Globus pallidus (tissue), 1 donor: Measurements from ENCODE around the gene ARAP1.
A peak's percentile ranks its signal among the peaks of the same experiment; 100 is the strongest.

ENCODE experiments used
- DNase-seq: peaks from one replicate; pipeline ENCODE4 v3.0.0-alpha.2; 2015; ENCODE audit warnings: low spot score

Gene ARAP1

GRCh38 chr11:72723508-72723907 is 28.7 kb downstream of the ARAP1 start:
- no peak for DNase-seq

DNA sequence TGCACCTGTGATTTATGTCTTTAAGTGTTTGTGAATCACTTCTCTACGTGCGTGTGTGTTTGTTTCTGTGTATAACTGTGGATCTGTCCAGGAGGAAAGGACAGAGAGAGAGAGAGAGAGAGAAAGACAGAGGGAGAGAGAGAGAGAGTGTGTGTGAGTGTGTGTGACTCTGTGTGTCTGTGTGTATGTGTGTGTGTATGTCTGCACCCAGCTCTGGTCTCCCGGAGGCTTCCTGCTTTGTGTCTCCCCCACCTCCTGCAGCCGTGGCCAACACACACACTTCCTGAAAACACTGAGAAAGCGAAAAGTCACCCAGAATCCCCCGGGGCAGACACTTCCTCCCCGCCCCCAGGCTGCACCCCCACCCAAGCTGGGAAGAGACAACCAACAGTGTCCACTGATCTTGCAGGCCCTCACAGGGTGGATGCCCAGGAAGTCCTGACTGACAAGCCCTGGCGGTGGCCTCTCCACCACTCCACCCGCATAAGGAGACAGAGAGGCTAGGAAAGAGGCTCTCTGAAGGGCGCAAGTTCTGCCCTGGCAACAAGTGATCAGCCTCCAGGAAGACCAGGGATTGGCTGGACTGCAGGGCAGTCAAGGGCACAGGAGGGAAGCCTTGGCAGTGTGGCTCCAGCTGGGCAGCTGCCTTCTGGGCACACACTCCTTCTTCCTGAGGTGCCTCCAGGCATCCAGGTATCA is 30.0 kb downstream of the ARAP1 start:
- DNase-seq: peak; percentile 84

GRCh38 chr11:72721689-72722049 is 30.5 kb downstream of the ARAP1 start:
- DNase-seq: no peak

DNA sequence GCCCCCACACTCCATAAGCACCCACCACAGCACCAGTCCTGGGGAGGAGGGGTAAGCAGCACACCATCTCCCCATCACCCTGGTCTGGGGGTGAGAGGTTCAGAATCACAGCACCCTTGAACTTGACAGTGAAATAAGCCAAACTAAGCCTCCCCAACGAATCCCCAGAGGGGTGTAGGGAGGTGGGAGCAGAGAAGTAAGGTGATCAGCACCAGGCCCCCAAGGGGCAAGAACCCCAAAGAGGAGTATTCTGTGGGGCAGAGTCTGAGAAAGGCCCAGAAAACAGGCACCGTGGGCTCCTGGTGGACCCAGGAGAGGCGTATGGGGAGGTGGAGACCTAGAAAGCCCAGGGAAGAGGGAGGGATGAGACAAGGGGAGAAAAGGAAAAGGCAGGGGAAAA is 30.9 kb downstream of the ARAP1 start:
- no peak for DNase-seq

GRCh38 chr11:72720784-72721183 is 31.4 kb downstream of the ARAP1 start:
- DNase-seq: no peak

- DNase-seq: peak; percentile 43
Observed at GRCh38 chr11:72720047-72720446, 32.2 kb downstream of the ARAP1 start.

- no peak for DNase-seq
Observed at GRCh38 chr11:72719551-72719950, 32.7 kb downstream of the ARAP1 start.

DNA sequence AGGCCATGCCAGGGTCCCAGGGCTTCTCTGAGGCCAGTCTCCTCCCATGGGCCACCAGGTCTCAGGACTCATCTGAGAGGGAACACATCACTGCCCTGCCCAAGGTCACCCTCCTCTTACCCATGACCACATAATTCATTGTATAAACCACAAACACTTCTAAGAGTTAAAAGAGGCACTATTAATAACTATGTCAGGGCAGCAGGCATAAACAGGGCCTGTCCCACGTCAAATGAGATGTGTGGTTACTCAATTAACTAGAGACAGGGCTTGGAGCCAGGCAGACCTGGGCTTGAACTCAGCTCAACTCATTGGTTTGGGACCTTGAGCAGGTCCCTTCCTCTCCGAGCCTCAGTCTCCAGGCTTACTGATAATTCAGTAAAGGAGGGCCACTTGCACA is 33.1 kb downstream of the ARAP1 start:
- DNase-seq: no peak

GRCh38 chr11:72718101-72718501 is 34.1 kb downstream of the ARAP1 start:
- no peak for DNase-seq

GRCh38 chr11:72716788-72717435 is 35.3 kb downstream of the ARAP1 start:
- no peak for DNase-seq

DNA sequence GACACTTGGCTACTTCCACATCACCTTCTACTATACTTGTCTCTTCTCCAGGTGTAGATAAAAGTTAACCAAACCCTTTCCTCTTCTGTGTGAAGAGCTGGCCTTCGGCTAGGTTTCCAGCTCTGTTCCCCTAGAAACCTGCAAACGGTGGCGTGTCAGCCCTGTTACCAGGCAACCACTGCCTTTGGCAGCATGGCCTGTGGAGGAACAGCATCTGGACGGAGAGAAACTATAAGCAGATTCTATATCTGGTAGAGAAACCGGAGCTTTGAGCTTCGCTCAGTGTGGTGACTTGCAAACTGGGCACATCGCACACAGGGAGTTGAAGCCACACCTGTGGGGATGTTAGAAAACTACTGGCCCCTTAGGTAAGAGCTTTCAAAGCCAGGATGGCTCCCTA is 35.9 kb downstream of the ARAP1 start:
- no peak for DNase-seq

GRCh38 chr11:72712841-72713240 is 39.4 kb downstream of the ARAP1 start:
- no peak for DNase-seq

- DNase-seq: peak; percentile 69
Observed at GRCh38 chr11:72712168-72712751, 39.9 kb downstream of the ARAP1 start.

GRCh38 chr11:72711141-72711540 is 41.1 kb downstream of the ARAP1 start:
- no peak for DNase-seq

DNA sequence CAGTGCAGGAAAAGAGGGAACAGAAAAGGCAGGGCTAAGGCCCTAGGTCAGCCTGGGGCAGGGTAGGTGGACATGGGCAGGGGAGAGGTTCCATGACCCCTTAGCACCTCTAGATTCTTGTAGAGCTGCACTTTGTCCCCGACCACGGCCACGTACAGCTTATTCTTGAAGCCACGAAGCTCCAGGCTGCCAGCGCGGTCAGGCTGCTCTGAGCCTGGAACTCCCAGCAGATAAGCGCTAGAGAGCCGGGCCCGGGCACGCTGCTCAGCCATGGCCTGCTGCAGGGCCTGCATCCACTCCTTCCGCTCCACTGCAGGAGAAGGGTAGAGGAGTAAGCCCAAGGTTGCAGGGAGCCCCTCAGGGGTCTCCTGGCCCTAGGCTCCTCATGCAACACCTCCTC is 41.9 kb downstream of the ARAP1 start:
- no peak for DNase-seq

- DNase-seq: no peak
Observed at GRCh38 chr11:72709478-72710238, 42.5 kb downstream of the ARAP1 start.

GRCh38 chr11:72707032-72707431 is 45.2 kb downstream of the ARAP1 start:
- no peak for DNase-seq

- no peak for DNase-seq
Observed at GRCh38 chr11:72706579-72706978, 45.6 kb downstream of the ARAP1 start.

DNA sequence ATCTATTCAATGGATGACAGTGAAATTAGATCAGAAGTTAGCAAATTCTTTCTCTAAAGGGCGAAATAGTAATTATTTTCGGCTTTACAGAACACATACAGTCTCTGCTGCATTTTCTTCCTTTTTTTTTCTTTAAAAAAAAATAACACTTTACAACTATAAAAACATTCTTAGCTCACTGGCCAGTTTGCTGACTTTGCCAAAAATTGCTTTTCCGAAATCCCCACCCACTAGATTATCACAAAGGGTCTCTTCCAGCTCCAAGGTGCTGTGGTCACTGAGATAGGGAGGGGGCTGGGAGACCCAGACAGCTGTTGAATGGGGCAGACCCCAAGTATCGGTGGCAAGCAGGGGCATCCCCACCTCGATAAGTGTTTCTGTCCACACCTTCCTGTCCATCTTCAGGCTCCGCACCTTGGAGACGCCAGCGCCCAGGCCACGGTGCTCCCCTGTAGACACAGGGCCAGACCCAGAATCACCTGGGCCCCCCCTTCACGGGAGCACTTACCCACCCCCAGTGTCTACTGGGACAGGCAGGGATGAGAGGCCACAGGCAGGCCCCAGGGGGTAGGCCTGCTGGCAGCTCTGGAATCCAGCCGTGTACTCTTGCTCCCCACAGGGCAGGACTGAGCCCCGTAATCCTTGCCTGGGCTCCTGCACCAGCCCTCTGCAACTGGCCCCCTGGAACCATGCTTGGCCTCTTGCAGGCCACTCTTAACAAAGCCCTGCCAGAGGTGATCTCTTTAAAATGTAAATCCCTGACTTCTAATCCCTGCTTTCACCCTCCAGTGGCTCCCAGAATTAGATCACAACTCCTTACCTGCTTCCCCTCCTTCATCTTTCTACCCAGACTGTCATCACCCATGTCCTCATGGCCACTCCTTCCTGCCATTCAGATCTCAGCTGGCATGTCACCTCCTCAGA is 46.5 kb downstream of the ARAP1 start:
- no peak for DNase-seq

GRCh38 chr11:72704783-72705265 is 47.4 kb downstream of the ARAP1 start:
- DNase-seq: no peak

- no peak for DNase-seq
Observed at GRCh38 chr11:72704028-72704782, 48.0 kb downstream of the ARAP1 start.
